Fibroblast of lung (primary cell): ENCODE data around the gene FBRSL1. TPM values are rescaled to one million over a fixed set of nuclear protein-coding genes. Genes with fewer than 3 reads are reported as not detected.

Experiments used
- DNase-seq, 2 donors: peaks; one replicate each; pipeline versions ENCODE4 v3.0.0 to v3.0.0-alpha.2; 2010; ENCODE audit warnings: low read depth in 2 of 2
- H2AFZ ChIP-seq: 2 replicates; pipeline ENCODE4 v1.5.1; 2012; ENCODE audit warnings: low read length, control low read depth, inconsistent platforms
- H3K27ac ChIP-seq: 2 replicates; pipeline ENCODE4 v1.5.1; 2011; ENCODE audit warnings: low read length, control low read depth; ENCODE audit not compliant: insufficient read depth
- H3K27me3 ChIP-seq: 2 replicates; pipeline ENCODE4 v1.5.1; 2011; ENCODE audit warnings: mild to moderate bottlenecking, low read length; ENCODE audit not compliant: control insufficient read depth, insufficient read depth
- H3K36me3 ChIP-seq: 2 replicates; pipeline ENCODE4 v1.5.1; 2011; ENCODE audit warnings: low read length; ENCODE audit not compliant: control insufficient read depth, insufficient read depth
- H3K4me1 ChIP-seq: 2 replicates; pipeline ENCODE4 v1.5.1; 2011; ENCODE audit warnings: low read length; ENCODE audit not compliant: control insufficient read depth, insufficient read depth; ENCODE audit errors: extremely low read depth
- H3K4me2 ChIP-seq: 2 replicates; pipeline ENCODE4 v1.5.1; 2011; ENCODE audit warnings: low read length, control low read depth; ENCODE audit not compliant: insufficient read depth; ENCODE audit errors: extremely low read depth
- H3K4me3 ChIP-seq, 4 experiments: fragments of 200-600 bp in 1 of 4; sonication (generic) in 1 of 4; replicated peaks in 1 of 4; 2 replicates each; pipeline ENCODE4 v1.5.1; 2011 to 2016; ENCODE audit warnings: low read length in 4 of 4, low read depth in 3 of 4, mild to moderate bottlenecking in 3 of 4, control low read depth in 2 of 4, inconsistent platforms in 1 of 4, mixed read lengths in 1 of 4; ENCODE audit not compliant: insufficient read depth in 1 of 4; ENCODE audit errors: control extremely low read depth in 1 of 4
- H3K79me2 ChIP-seq: 2 replicates; pipeline ENCODE4 v1.5.1; 2012; ENCODE audit warnings: mild to moderate bottlenecking, low read length, inconsistent platforms; ENCODE audit not compliant: control insufficient read depth, insufficient read depth
- H3K9ac ChIP-seq: 2 replicates; pipeline ENCODE4 v1.5.1; 2011; ENCODE audit warnings: mild to moderate bottlenecking, low read length, control low read depth; ENCODE audit not compliant: insufficient read depth
- H3K9me3 ChIP-seq: 2 replicates; pipeline ENCODE4 v1.5.1; 2012; ENCODE audit warnings: low read depth, low read length; ENCODE audit not compliant: control insufficient read depth, insufficient read depth
- H4K20me1 ChIP-seq: 2 replicates; pipeline ENCODE4 v1.5.1; 2011; ENCODE audit warnings: low read length; ENCODE audit not compliant: control insufficient read depth, insufficient read depth; ENCODE audit errors: extremely low read depth
- CTCF ChIP-seq, 2 donors: IDR thresholded peaks in 1 of 2; conservative IDR thresholded peaks in 1 of 2; 1 replicate in 1 of 2; 2 replicates in 1 of 2; pipeline ENCODE4 v1.5.1; 2011 to 2012; ENCODE audit warnings: low read length in 2 of 2, control low read depth in 1 of 2, inconsistent platforms in 1 of 2, low read depth in 1 of 2, mild to moderate bottlenecking in 1 of 2
- EZH2 ChIP-seq: IDR thresholded peaks from 2 replicates; pipeline ENCODE4 v1.5.1; 2012; ENCODE audit warnings: low read length, control low read depth, mild to moderate bottlenecking; ENCODE audit errors: missing control alignments
- polyA plus RNA-seq, 2 donors: library from polyadenylated mRNA; depleted of rRNA in 1 of 2; stranded (reverse) in 1 of 2; unstranded in 1 of 2; fragments of >200 nt; gene quantifications; 2 replicates each; pipeline ENCODE4 v1.2.1, GENCODE V29; 2011 to 2012; ENCODE audit warnings: missing spikeins in 1 of 2
- total RNA-seq: library from RNA; depleted of rRNA; stranded (reverse); fragments of >200 nt; gene quantifications from 2 replicates; pipeline ENCODE4 v1.2.1, GENCODE V29; 2014

Gene FBRSL1
- total and polyA plus RNA-seq, 2 donors (not counting 1 experiment from before 2014, with no cell fraction given), result 1.4 to 1.8 TPM

DNA sequence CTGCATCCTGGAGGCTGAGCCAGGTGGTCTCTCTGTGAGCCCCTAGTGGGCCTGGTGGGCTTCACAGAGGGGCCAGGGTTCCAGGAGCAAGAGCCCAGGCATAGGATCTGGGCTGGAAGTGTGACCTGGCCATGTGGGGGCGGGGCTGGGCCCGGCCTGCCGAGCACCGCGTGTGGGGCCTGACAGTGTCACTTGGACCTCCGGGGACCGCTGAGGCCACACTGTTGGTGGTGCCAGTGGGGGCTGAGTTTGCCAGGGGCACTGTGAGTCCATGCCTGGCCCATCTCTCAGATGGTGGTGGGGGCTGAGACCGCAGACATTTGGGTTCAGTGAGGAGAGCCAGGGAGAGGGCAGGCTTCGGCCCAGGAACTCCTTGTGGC is 5.2 kb downstream of the FBRSL1 start:
- TF ChIP-seq EZH2 (no peak), CTCF (conservative IDR thresholded peaks at IDR 0.05 in 1 of 2, IDR thresholded peaks at IDR 0.05 in 1 of 2; ENCODE audit: low read depth in 1 of 2, low read length in 2 of 2) (no peak)
- no peaks in the 10 kb centered on the region for H3K9me3 ChIP-seq
- H2AFZ ChIP-seq, result no peak overlapping the region
- H3K27me3 ChIP-seq, result no peaks in the 10 kb centered on the region
- DNase-seq, result no peak
- H3K4me2 ChIP-seq, result no peak overlapping the region
- peaks cover 62% of the 10 kb centered on the region for H3K79me2 ChIP-seq
- H3K4me1 ChIP-seq, result no peaks in the 10 kb centered on the region
- peaks cover 1% of the 10 kb centered on the region for H4K20me1 ChIP-seq
- no peaks in the 10 kb centered on the region for H3K36me3 ChIP-seq
- no peak overlapping the region for H3K27ac ChIP-seq
- H3K9ac ChIP-seq, result no peak overlapping the region
- no peak overlapping the region for H3K4me3 ChIP-seq

GRCh38 chr12:132495629-132496357 is 5.8 kb downstream of the FBRSL1 start:
- Histone ChIP-seq H4K20me1 (peaks cover 1% of the 10 kb centered on the region), H3K4me1 (no peaks in the 10 kb centered on the region)

DNA sequence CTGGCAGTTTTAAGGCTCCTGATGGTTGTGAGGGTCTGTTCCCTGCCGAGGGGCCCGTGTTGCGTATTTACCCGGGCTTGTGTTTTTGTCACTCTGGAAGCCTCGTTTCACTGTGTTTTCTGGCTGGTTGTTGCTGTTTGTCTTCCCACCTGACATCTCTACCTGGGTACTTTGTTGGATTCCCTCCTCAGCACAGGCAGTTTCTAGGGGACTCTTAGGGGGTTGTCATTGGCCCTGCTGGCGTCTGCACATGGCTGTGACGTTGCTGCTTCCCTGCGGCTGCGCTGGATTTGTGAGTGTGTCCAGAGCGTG is 6.4 kb downstream of the FBRSL1 start:
- Histone ChIP-seq H3K4me3 (no peak overlapping the region), H3K27me3 (no peaks in the 10 kb centered on the region), H3K79me2 (peaks cover 55% of the 10 kb centered on the region), H3K4me2 (no peak overlapping the region), H2AFZ (no peak overlapping the region), H3K27ac (no peak overlapping the region), H3K4me1 (no peaks in the 10 kb centered on the region), H3K36me3 (no peaks in the 10 kb centered on the region), H4K20me1 (peaks cover 1% of the 10 kb centered on the region), H3K9me3 (no peaks in the 10 kb centered on the region), H3K9ac (no peak overlapping the region)
- TF ChIP-seq EZH2 (no peak), CTCF (conservative IDR thresholded peaks at IDR 0.05 in 1 of 2, IDR thresholded peaks at IDR 0.05 in 1 of 2; ENCODE audit: low read depth in 1 of 2, low read length in 2 of 2) (no peak)
- no peak for DNase-seq

More at GRCh38 chr12:132495629-132496357, 5.8 kb downstream of the FBRSL1 start:
- Histone ChIP-seq H3K79me2 (peaks cover 60% of the 10 kb centered on the region), H3K4me3 (no peak overlapping the region), H2AFZ (no peak overlapping the region), H3K9me3 (no peaks in the 10 kb centered on the region), H3K27ac (no peak overlapping the region), H3K27me3 (no peaks in the 10 kb centered on the region), H3K36me3 (no peaks in the 10 kb centered on the region), H3K4me2 (no peak overlapping the region), H3K9ac (no peak overlapping the region)
- DNase-seq, result no peak
- TF ChIP-seq CTCF (conservative IDR thresholded peaks at IDR 0.05 in 1 of 2, IDR thresholded peaks at IDR 0.05 in 1 of 2; ENCODE audit: low read depth in 1 of 2, low read length in 2 of 2), result no peak
- no peak for TF ChIP-seq EZH2
